ENCODE data around the gene BANF2. TPM values are rescaled to one million over a fixed set of nuclear protein-coding genes. Genes with fewer than 3 reads are reported as not detected.

BANF2 gene
- total RNA-seq, 2 donors from 2014 or later: not detected

DNA sequence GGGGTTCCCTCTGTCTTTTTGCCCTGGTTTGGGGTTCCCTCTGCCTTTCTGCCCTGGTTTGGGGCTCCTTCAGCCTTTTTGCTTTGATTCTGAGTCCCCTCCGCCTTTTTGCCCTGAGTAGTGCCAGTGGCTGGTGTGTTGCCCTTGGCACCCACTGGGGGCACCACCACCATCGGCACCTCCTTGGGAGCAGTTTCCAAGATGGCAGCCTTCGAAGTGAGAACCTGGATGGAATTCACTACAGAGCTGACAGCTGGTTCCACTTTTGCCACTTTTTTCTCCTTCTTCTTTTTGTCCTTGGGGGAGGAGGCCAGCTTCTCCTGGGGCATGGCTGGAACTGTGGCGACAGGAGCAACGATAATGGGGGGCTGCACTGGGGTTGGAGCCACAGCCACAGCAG, 40.0 kb upstream of the BANF2 start:
- no peak for ATAC-seq (replicated peaks)
- Mint-ChIP-seq H3K4me3 (no peak overlapping the region), H3K27ac (peak overlapping the region; percentile 25), H3K9me3 (no peaks in the 10 kb centered on the region), H3K36me3 (ENCODE audit: low read depth) (peaks cover 32% of the 10 kb centered on the region), H3K4me1 (peaks cover 8% of the 10 kb centered on the region), H3K27me3 (no peaks in the 10 kb centered on the region)

DNA sequence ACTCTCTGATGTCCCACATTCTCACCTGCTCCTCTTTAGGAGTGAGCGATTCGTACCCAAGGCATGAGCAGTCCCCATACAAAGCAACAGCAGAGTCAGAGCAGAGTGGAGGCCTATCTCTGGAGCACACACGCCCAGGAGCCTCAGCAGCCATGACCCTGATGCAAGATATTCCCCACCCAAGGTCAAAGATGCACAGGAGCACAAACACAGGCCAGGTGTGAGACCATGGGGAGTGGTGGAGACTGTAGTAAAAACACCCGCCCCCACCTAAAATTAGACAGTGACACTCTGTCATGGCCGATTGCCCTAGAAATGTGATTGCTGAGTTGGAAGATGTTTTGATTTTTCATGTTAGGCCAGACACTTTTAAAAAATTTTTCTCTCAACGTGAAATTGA, 39.1 kb upstream of the BANF2 start:
- no peaks in the 10 kb centered on the region for H3K9me3 Mint-ChIP-seq

DNA sequence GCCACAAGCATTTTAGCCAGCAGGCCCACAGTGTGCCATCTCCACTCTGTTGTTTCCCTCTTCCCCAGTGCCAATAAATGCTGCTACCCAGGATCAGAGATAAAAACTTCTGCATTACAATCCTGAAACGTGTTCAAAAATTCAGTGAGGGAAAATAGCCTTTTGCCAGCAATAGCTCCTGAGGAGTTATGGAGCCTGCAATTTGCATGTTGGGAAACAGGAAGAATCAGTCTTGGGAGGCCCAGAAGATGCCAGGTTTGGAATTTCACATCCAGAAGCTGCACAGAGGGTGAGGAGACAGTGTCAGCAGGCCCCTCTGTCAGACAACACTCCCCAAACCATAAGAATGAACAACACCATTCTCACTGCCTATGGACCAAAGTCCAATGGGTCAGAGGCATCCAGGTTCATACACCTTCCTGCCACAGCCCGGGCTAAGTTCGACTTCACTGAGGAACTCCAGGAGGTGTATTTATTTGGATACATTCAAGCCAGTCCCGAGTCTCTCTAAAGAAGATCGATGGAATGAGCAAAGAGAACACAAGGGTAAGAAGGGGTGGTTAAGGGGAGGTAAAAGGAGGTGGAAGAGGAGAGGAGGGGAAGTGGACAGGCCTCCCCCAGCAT, 38.5 kb upstream of the BANF2 start:
- peaks cover 18% of the 10 kb centered on the region for H3K4me1 Mint-ChIP-seq
- H3K4me3 Mint-ChIP-seq: no peak overlapping the region
- peaks cover 29% of the 10 kb centered on the region for H3K36me3 Mint-ChIP-seq (ENCODE audit: low read depth)

More for the DNA sequence above, 39.1 kb upstream of the BANF2 start:
- Mint-ChIP-seq H3K36me3 (ENCODE audit: low read depth) (peaks cover 32% of the 10 kb centered on the region), H3K4me1 (peaks cover 13% of the 10 kb centered on the region), H3K27ac (no peak overlapping the region), H3K27me3 (no peaks in the 10 kb centered on the region), H3K4me3 (no peak overlapping the region)
- no peak for ATAC-seq (replicated peaks)

DNA sequence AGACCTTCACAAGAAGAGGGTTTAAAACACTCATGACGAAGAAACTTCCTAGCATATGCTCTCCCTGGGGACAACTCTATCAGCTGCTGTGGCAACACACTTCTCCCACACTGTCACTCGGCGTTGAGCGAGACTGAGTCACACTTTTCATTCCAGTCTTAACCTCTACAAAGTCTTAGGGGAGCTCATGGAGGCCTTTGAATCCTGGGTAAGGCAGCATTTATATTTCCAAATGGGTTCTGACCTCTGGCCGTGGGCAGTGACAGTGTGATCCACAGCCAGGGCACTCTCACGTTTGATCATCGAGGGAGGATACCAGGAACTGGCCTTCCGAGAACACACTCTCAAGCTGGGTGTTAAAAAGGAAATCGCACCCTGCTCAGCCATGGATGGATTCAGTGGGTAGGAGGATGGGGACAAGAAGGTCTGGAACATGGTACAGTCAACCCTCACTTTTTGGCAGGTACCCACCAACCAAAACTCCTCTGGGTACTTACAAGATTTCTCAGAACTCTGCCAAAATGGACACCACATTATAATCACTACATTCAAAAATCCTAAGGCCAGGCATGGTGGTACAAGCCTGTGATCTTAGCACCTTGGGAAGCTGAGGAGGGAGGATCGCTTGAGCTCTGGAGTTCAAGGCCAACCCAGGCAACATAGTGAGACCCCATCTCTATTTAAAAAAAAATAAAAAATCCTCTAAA, 37.3 kb upstream of the BANF2 start:
- ATAC-seq (replicated peaks): peak; percentile 58
- Mint-ChIP-seq H3K27me3 (no peaks in the 10 kb centered on the region), H3K9me3 (no peaks in the 10 kb centered on the region), H3K27ac (peak overlapping the region; percentile 78), H3K4me3 (peak overlapping the region; percentile 32), H3K36me3 (ENCODE audit: low read depth) (peaks cover 17% of the 10 kb centered on the region), H3K4me1 (peaks cover 18% of the 10 kb centered on the region)

More for the DNA sequence above, 38.5 kb upstream of the BANF2 start:
- H3K27me3 Mint-ChIP-seq: no peaks in the 10 kb centered on the region
- H3K27ac Mint-ChIP-seq: no peak overlapping the region
- ATAC-seq (replicated peaks): no peak
- H3K9me3 Mint-ChIP-seq: no peaks in the 10 kb centered on the region

DNA sequence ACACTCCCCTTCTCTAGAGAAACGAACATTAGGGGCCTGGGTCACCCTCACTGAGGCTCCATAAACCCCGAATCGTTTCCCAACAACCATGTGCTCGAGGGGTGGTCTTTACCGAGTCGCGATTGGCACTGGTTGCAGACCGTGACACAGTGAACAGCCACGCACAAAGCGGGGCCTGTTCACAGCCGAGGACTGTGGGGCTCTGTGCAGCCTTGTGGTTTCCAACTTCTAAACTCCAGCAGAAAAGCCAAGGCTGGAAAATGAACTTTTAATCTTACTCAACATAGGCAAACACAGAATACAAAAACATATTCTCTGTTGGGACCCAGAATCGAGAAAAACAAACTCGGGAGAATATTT, 36.7 kb upstream of the BANF2 start:
- no peak overlapping the region for H3K27ac Mint-ChIP-seq
- H3K27me3 Mint-ChIP-seq: no peaks in the 10 kb centered on the region
- H3K4me3 Mint-ChIP-seq: no peak overlapping the region
- H3K36me3 Mint-ChIP-seq (ENCODE audit: low read depth): peaks cover 14% of the 10 kb centered on the region
- H3K9me3 Mint-ChIP-seq: no peaks in the 10 kb centered on the region
- no peak for ATAC-seq (replicated peaks)
- H3K4me1 Mint-ChIP-seq: peaks cover 18% of the 10 kb centered on the region

DNA sequence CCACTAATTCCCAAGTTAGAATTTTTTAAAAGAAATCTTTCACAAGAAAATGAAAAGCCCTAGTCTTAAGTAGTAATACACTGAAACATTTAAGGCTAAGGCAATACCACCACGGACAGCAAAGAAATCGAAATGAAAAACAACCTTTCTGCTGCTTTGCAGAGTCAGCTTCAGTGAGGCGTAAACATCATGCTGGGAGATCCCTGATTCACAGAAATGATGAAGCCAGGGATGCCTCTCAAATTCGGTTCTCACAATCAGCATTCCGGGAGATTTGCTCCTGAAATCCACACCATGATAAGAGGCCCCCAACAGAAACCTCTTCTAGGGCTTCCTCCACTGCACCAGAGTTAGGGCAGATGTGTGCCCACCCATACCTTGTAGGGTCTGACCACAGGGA, 36.3 kb upstream of the BANF2 start:
- Mint-ChIP-seq H3K36me3 (ENCODE audit: low read depth) (peaks cover 10% of the 10 kb centered on the region), H3K27me3 (no peaks in the 10 kb centered on the region), H3K4me3 (no peak overlapping the region), H3K27ac (no peak overlapping the region), H3K4me1 (peaks cover 18% of the 10 kb centered on the region), H3K9me3 (no peaks in the 10 kb centered on the region)
- ATAC-seq (replicated peaks): no peak

DNA sequence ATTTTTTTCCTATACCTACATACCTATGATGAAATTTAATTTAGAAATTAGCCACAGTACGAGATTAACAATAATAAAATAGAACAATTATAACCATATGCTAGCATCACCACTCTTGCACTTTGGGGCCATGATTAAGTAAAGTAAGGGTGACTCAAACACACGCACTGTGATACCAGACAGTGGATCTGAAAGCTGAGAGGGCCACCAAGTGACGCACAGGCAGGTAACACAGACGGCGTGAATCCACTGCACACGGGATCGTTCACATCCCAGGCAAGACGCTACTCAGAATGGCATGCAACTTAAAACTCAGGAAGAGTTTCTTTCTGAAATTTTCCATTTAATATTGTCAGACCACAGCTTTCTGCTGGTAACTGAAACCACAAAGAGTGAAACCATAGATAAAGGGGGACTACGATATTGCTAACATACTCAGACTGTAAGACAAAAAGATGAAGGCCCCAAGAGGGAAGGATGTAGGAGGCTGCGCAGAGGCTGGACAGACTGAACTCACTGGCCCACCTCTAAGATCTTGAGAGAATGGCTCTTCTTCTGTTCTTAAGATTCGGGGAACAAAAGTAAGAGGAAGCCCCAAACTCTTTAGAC, 35.6 kb upstream of the BANF2 start:
- Mint-ChIP-seq H3K4me3 (peak overlapping the region; percentile 52), H3K27ac (peak overlapping the region; percentile 70), H3K9me3 (no peaks in the 10 kb centered on the region), H3K4me1 (peaks cover 19% of the 10 kb centered on the region), H3K27me3 (no peaks in the 10 kb centered on the region), H3K36me3 (ENCODE audit: low read depth) (peaks cover 10% of the 10 kb centered on the region)
- peak; percentile 87 for ATAC-seq (replicated peaks)

DNA sequence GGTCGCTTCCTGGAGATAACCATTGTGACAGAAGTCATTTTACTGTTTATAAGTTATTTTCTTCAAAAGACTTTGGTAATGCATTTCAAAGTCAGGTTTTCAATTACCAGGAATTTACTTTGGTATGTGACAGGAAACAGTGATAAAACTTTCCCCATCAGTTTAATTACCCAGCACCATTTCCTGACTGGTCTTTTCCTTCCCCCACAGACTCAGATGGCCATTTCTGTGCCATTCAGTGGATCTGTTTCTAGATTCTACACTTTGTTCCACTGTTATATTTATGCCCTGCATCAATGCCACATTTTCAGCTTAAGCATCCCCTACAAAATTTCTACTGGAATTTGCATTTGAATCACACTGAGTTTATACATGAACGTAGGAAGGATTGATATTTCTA, 34.0 kb upstream of the BANF2 start:
- no peaks in the 10 kb centered on the region for H3K27me3 Mint-ChIP-seq
- H3K27ac Mint-ChIP-seq: peak overlapping the region; percentile 10
- H3K4me1 Mint-ChIP-seq: peaks cover 23% of the 10 kb centered on the region
- no peak for ATAC-seq (replicated peaks)
- H3K9me3 Mint-ChIP-seq: no peaks in the 10 kb centered on the region
- H3K36me3 Mint-ChIP-seq (ENCODE audit: low read depth): no peaks in the 10 kb centered on the region
- no peak overlapping the region for H3K4me3 Mint-ChIP-seq

DNA sequence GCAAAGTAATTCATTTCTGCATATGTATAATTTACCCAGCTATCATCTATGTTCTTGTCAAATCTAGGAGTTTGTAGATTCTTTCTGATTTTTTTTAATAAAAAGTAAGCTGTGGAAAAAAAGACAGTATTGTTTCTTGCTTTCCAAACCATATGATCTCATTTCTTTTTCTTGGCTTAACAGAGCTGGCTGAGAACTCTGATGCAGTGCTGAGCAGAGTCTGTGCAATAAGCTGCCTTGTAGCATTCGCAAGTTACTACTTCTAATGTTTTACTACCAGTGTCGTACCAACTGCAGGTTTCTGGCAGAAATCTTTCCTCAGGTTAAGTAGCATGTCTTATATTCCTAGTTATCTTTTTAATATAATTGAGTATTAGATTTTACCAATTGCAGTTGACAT, 33.3 kb upstream of the BANF2 start:
- Mint-ChIP-seq H3K27me3 (no peaks in the 10 kb centered on the region), H3K9me3 (no peaks in the 10 kb centered on the region), H3K27ac (no peak overlapping the region), H3K4me1 (peaks cover 27% of the 10 kb centered on the region), H3K4me3 (no peak overlapping the region), H3K36me3 (ENCODE audit: low read depth) (no peaks in the 10 kb centered on the region)
- ATAC-seq (replicated peaks): no peak

DNA sequence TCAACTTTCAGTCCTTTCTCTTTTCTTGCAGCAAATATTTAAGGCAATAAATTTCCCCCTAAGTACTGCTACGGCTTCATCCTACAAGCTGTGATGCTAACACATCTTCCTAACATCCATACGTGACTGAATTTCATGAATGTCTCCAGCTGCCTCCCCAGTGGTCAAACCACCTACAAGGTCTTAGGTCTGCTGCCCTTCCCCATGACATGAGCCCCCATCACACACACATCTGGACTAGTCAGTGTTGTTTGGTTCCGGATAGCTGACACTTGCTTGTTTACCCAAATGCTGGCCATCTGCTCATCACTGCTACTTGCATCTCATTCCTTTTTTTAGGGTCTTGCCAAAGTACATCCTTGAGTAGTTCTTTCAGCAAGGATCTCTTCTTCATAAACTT, 32.3 kb upstream of the BANF2 start:
- Mint-ChIP-seq H3K4me1 (peaks cover 24% of the 10 kb centered on the region), H3K27ac (peak overlapping the region; percentile 74), H3K4me3 (no peak overlapping the region), H3K9me3 (no peaks in the 10 kb centered on the region), H3K36me3 (ENCODE audit: low read depth) (no peaks in the 10 kb centered on the region), H3K27me3 (no peaks in the 10 kb centered on the region)
- ATAC-seq (replicated peaks): no peak

DNA sequence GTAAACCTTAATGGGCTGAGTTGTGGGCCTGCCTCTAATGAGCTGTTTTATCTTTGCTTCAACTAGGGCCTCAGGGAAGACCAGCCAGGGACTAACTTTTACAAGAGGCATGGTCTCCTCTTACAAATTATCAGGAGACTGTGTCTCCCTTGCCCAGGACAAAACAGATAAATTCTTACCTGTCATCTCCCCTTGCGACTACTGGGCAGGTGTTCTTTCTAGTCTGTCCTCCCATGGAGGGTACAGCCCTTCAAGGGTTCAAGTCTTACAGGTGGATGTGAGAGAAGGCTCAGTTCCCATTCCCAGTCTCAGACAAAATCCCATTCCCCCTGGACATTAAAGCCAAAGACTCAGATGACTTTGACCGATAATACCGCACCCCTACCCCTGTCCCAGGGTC, 31.3 kb upstream of the BANF2 start:
- Mint-ChIP-seq H3K36me3 (ENCODE audit: low read depth) (no peaks in the 10 kb centered on the region), H3K27me3 (no peaks in the 10 kb centered on the region), H3K27ac (peak overlapping the region; percentile 74), H3K4me1 (peaks cover 29% of the 10 kb centered on the region), H3K4me3 (no peak overlapping the region), H3K9me3 (no peaks in the 10 kb centered on the region)
- ATAC-seq (replicated peaks): no peak

DNA sequence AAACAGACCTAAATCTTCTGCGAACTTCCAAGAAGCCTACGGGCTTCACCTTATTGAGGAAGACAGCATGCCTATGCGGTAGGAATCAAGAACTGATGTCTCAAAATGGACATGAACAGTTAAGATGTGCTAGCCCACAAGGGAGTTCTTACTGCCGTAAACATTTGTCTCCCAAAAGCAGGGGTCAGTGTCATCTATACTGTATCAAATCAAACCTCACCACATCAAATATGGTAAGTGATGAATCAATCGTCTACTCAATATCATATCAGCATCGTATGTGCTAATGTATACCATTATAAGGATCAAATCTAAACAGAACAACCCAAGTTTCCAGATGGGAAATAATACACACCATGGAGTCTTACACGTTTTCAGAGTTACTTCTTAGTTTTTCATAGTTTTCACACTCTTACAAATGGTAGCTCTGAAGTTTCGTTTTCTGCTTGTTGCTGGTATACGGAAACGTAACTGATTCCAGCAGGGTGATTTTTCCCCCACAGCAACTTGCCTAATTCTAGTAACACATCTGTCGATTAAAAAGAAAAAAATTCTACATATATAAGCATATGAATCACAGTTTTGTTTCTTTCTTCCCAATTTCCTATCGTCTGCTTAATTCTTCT, 30.3 kb upstream of the BANF2 start:
- no peak overlapping the region for H3K4me3 Mint-ChIP-seq
- H3K36me3 Mint-ChIP-seq (ENCODE audit: low read depth): no peaks in the 10 kb centered on the region
- peak; percentile 67 for ATAC-seq (replicated peaks)
- H3K27me3 Mint-ChIP-seq: no peaks in the 10 kb centered on the region
- no peaks in the 10 kb centered on the region for H3K9me3 Mint-ChIP-seq
- H3K4me1 Mint-ChIP-seq: peaks cover 24% of the 10 kb centered on the region
- peak overlapping the region; percentile 74 for H3K27ac Mint-ChIP-seq

DNA sequence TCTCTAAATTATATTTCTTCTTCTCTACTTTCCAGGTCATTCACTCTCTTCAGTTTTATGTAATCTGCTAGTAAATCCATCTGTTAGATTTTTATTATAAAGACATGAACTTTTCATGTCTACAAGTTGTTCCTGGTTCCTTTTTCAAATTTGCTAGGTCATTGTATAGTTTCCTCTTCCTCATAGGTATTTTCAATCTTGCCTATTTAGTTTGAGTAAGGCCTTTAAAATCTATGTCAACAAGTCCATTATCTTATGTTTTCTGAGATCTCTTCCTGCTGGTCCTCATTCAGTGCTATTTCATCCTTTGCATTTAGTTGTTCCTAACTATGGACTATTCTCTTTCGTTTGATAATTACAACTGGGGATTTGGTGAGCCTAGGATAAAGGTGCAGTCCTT, 28.8 kb upstream of the BANF2 start:
- no peak overlapping the region for H3K27ac Mint-ChIP-seq
- peaks cover 3% of the 10 kb centered on the region for H3K36me3 Mint-ChIP-seq (ENCODE audit: low read depth)
- no peak for ATAC-seq (replicated peaks)
- no peak overlapping the region for H3K4me3 Mint-ChIP-seq
- H3K4me1 Mint-ChIP-seq: peaks cover 25% of the 10 kb centered on the region
- H3K9me3 Mint-ChIP-seq: no peaks in the 10 kb centered on the region
- H3K27me3 Mint-ChIP-seq: no peaks in the 10 kb centered on the region

DNA sequence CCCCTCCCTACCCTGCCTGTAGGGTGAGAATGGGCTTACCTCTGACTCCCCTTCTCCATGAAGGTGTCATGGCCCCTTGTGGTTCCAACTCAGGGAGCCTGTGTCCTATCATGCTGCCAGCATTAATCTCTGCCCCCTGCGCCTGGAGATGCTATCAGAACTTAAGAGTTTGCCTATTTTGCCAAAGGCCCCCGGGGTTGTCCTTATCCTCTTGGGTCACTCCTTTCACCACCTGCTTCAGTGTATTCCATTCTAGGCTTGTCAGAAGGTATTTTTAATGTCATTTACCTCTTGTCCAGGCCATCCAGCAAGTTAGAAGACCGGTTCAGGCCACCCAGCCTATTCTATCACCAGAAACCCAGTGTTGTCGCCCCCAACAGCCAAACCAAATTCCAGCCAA, 28.2 kb upstream of the BANF2 start:
- H3K4me1 Mint-ChIP-seq: peaks cover 26% of the 10 kb centered on the region
- no peak overlapping the region for H3K27ac Mint-ChIP-seq
- ATAC-seq (replicated peaks): no peak
- no peaks in the 10 kb centered on the region for H3K9me3 Mint-ChIP-seq
- H3K36me3 Mint-ChIP-seq (ENCODE audit: low read depth): peaks cover 8% of the 10 kb centered on the region
- no peaks in the 10 kb centered on the region for H3K27me3 Mint-ChIP-seq
- no peak overlapping the region for H3K4me3 Mint-ChIP-seq

DNA sequence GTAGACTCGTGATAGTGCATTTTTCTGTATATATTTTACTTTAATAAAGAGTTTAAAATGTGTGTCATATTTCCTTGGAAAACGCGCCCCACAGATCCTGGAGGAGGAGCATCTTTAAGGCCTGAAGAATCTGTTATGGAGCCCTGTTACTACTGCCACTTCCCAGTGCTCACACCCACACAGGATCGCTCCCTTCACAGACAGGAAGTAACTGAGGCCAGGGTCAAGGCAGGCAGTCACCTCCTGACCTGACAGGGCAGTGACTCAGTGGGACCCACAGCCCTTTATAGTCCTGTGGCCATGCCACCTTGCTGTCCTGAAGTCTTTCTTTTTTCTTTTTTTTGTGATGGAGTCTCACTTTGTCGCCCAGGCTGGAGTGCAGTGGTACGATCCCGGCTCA, 26.7 kb upstream of the BANF2 start:
- Mint-ChIP-seq H3K9me3 (no peaks in the 10 kb centered on the region), H3K36me3 (ENCODE audit: low read depth) (peaks cover 19% of the 10 kb centered on the region), H3K4me1 (peaks cover 26% of the 10 kb centered on the region), H3K27ac (no peak overlapping the region), H3K4me3 (no peak overlapping the region), H3K27me3 (no peaks in the 10 kb centered on the region)
- peak; percentile 44 for ATAC-seq (replicated peaks)
